ENCODE results near the gene SLC35B4. TPM values are rescaled to one million over a fixed set of nuclear protein-coding genes. Genes with fewer than 3 reads are reported as not detected.
"Not testable (repeated sequence)": the region's sequence is repeated elsewhere in the genome, so short reads cannot be mapped to it uniquely, and the experiment has no call there.

The SLC35B4 gene
- total RNA-seq, 1 experiment from 2014 or later = 14.7 TPM

- Histone ChIP-seq H3K4me1 (ENCODE audit: control insufficient read depth in 1 of 2, insufficient read depth in 2 of 2, low read length in 2 of 2) (no peaks in the 10 kb centered on the region), H3K27me3 (ENCODE audit: insufficient read depth, low read length) (no peaks in the 10 kb centered on the region), H3K36me3 (ENCODE audit: control insufficient read depth in 1 of 2, insufficient read depth in 2 of 2, low read length in 2 of 2) (peaks cover 3 to 8% of the 10 kb centered on the region in 2 experiments; a peak in 2 of 4 replicates), H2AFZ (ENCODE audit: low read depth, low read length, poor library complexity, severe bottlenecking) (no peak overlapping the region), H3K9me3 (ENCODE audit: control insufficient read depth in 1 of 2, insufficient read depth in 1 of 2, low read depth in 1 of 2, low read length in 2 of 2) (no peaks in the 10 kb centered on the region), H4K20me1 (ENCODE audit: insufficient read depth) (no peaks in the 10 kb centered on the region), H3K79me2 (ENCODE audit: insufficient read depth, low read length) (no peaks in the 10 kb centered on the region), H3K4me3 (replicated peaks in 1 of 2; ENCODE audit: low read depth in 1 of 2, low read length in 2 of 2) (no peak overlapping the region), H3K9me2 (ENCODE audit: insufficient read depth) (no peaks in the 10 kb centered on the region), H3K4me2 (ENCODE audit: low read length) (no peak overlapping the region), H3K27ac (ENCODE audit: low read depth, low read length) (no peak overlapping the region), H3K9ac (ENCODE audit: low read length) (no peak overlapping the region)
- intact Hi-C loops (cut with micrococcal nuclease) = no loop called here
- no peak for ATAC-seq
- ChIA-PET POLR2A (no interaction called here), CTCF (no interaction called here), RAD21 (ENCODE audit: low non-redundant PET in 1 of 2, low total read pairs in 2 of 2, uncharacterized antibody in 2 of 2, unreplicated experiment in 2 of 2) (no interaction called here)
- TF ChIP-seq CBX3 (IDR thresholded peaks at IDR 0.05; ENCODE audit: low read depth) = no peak
- no peak for TF ChIP-seq ELF1 (IDR thresholded peaks at IDR 0.05; ENCODE audit: borderline replicate concordance, low read depth)
- TF ChIP-seq YY1 (IDR thresholded peaks at IDR 0.05; ENCODE audit: extremely low read depth, insufficient replicate concordance, low read depth, low read length) = no peak
- no peak for TF ChIP-seq REST (IDR thresholded peaks at IDR 0.05; ENCODE audit: low read depth)
- TF ChIP-seq SP1 (IDR thresholded peaks at IDR 0.05; ENCODE audit: low read depth) = no peak
- no TSS peak for BruUV-seq (replicated peaks)
- DNase-seq (ENCODE audit: low read depth, low spot score) = no peak
These were observed 19.2 kb downstream of the SLC35B4 start for GRCh38 chr7:134297489-134297888.

- H3K27me3 ChIP-seq (ENCODE audit: insufficient read depth, low read length); CTCF ChIA-PET; H3K79me2 ChIP-seq (ENCODE audit: insufficient read depth, low read length); H4K20me1 ChIP-seq (ENCODE audit: insufficient read depth); H2AFZ ChIP-seq (ENCODE audit: low read depth, low read length, poor library complexity, severe bottlenecking); H3K9me2 ChIP-seq (ENCODE audit: insufficient read depth); H3K4me2 ChIP-seq (ENCODE audit: low read length); H3K4me3 ChIP-seq (replicated peaks in 1 of 2; ENCODE audit: low read depth in 1 of 2, low read length in 2 of 2); POLR2A ChIA-PET; intact Hi-C loops (cut with micrococcal nuclease); H3K4me1 ChIP-seq (ENCODE audit: control insufficient read depth in 1 of 2, insufficient read depth in 2 of 2, low read length in 2 of 2); H3K27ac ChIP-seq (ENCODE audit: low read depth, low read length); BruUV-seq (replicated peaks); DNase-seq (ENCODE audit: low read depth, low spot score); H3K36me3 ChIP-seq (ENCODE audit: control insufficient read depth in 1 of 2, insufficient read depth in 2 of 2, low read length in 2 of 2); RAD21 ChIA-PET (ENCODE audit: low non-redundant PET in 1 of 2, low total read pairs in 2 of 2, uncharacterized antibody in 2 of 2, unreplicated experiment in 2 of 2); H3K9ac ChIP-seq (ENCODE audit: low read length); ATAC-seq; H3K9me3 ChIP-seq (ENCODE audit: control insufficient read depth in 1 of 2, insufficient read depth in 1 of 2, low read depth in 1 of 2, low read length in 2 of 2): not testable (repeated sequence)
These were observed 20.7 kb downstream of the SLC35B4 start for GRCh38 chr7:134295982-134296381.

Measured in HCT116 (cell line).